GM12801 (cell line): ENCODE data around the gene SCYGR1.

Experiments
- TF ChIP-seq, protein P1 (sequence below): IDR thresholded peaks from one replicate; pipeline ENCODE4 v1.5.1; 2011; ENCODE audit warnings: control low read depth; ENCODE audit not compliant: insufficient read length; ENCODE audit errors: extremely low read depth

SCYGR1 gene

DNA sequence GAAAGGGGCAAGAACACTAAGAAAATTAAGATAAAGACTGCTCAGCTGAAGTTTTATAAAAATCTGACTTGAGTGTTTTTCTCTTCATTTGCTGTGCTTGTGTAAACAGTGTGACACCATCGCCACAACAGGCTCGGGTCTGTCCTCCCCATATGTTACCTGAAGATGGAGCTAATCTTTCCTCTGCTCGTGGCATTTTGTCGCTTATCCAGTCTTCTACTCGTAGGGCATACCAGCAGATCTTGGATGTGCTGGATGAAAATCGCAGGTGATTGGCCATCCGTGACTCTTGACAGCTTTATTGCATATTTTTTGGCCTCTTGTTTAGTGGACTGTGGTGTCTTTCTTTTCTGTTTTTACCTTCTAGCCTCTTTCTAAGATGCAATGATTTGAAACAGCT lies 40.6 kb downstream of the SCYGR1 start:
- TF ChIP-seq, protein P1, sequence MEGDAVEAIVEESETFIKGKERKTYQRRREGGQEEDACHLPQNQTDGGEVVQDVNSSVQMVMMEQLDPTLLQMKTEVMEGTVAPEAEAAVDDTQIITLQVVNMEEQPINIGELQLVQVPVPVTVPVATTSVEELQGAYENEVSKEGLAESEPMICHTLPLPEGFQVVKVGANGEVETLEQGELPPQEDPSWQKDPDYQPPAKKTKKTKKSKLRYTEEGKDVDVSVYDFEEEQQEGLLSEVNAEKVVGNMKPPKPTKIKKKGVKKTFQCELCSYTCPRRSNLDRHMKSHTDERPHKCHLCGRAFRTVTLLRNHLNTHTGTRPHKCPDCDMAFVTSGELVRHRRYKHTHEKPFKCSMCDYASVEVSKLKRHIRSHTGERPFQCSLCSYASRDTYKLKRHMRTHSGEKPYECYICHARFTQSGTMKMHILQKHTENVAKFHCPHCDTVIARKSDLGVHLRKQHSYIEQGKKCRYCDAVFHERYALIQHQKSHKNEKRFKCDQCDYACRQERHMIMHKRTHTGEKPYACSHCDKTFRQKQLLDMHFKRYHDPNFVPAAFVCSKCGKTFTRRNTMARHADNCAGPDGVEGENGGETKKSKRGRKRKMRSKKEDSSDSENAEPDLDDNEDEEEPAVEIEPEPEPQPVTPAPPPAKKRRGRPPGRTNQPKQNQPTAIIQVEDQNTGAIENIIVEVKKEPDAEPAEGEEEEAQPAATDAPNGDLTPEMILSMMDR, result no peak

DNA sequence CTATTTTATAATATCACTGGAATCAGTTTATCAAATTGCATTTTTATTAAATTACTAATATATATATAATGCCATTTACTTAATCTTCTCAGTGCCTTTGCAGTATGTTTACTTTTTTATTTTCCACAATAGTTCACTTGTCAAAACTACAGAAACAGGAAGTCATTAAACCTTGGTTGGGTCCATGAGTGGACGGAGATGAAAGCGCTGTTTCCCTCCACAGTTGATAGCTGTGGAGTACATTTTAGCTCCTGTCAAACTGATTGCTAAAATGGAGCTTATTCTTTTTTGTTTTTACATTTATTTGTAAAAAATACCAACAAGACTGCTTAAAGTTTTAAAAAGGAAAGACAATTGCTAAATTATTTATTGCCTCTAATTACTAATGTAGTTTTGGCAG lies 43.5 kb downstream of the SCYGR1 start:
- TF ChIP-seq, protein P1, result no peak

DNA sequence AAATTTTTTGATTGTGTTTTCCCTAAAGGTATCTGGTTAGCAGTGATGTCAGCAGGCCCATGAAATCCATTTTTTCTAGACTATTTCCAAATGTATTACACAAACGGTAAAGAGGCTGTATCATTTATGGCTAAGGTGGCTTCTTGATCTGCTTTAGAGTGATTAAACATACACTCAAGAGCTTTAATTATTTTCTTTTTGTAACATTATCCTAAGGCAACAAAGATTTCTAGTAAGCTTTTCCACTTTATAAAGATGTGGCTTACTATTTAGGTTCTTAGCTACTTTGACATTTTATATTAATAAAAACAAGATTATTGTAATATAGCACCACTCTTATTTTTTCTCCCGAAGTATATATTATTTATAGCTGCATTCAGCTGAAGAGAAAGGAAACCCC lies 46.2 kb downstream of the SCYGR1 start:
- TF ChIP-seq, protein P1, result no peak

DNA sequence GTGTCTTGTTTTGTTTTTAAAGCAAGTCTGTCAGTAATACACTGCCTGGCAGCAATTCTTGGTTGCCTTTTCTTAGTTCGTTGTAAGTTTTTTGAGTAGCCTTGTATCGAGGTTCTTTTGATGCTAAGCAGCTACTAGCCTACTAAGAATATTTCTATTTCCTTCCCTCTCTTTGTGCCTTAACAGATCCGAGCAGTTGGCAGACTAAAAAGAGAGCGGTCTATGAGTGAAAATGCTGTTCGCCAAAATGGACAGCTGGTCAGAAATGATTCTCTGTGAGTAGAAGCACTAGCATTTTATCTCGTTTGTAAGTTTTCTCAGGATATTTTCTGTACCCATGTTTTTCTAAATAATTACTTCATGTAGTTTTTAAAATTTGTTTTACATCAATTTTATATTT lies 47.6 kb downstream of the SCYGR1 start:
- TF ChIP-seq, protein P1, result no peak

DNA sequence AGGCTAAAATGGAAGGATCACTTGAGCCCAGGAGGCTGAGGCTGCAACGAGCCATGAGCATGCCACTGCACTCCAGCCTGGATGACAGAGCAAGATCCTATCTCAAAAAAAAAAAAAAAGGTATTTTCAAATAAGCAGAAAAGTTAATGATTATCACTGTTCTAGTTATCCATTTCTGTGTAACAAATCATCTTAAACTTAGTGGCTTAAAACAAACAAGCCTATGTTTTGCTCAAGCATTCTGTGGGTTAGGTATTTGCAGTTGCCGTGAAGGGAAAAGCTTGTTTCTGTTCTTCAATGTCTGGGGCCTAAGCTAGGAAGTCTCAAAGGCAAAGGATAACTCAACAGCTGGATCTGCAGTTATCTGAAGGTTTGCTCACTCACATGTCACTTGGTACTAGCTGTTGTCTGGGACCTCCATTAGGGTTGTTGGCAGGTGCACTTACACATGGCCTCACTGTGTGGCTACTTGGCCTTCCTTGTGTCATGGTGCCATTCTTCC lies 48.6 kb downstream of the SCYGR1 start:
- TF ChIP-seq, protein P1, result no peak
